GM18517 (cell line): ENCODE results near the gene UPF1.
"Not testable (repeated sequence)": the region's sequence is repeated elsewhere in the genome, so short reads cannot be mapped to it uniquely, and the experiment has no call there.

Experiments
- ATAC-seq: cut with Tn5 transposase; IDR thresholded peaks from one replicate; pipeline ENCODE4 v1.9.1; 2021; ENCODE audit warnings: mild to moderate bottlenecking, moderate library complexity; ENCODE audit not compliant: unreplicated experiment

The UPF1 gene

GRCh38 chr19:18897094-18898029, 65.6 kb downstream of the UPF1 start:
- no peak for ATAC-seq

- ATAC-seq = no peak
Observed at GRCh38 chr19:18898081-18898606, 66.4 kb downstream of the UPF1 start.

DNA sequence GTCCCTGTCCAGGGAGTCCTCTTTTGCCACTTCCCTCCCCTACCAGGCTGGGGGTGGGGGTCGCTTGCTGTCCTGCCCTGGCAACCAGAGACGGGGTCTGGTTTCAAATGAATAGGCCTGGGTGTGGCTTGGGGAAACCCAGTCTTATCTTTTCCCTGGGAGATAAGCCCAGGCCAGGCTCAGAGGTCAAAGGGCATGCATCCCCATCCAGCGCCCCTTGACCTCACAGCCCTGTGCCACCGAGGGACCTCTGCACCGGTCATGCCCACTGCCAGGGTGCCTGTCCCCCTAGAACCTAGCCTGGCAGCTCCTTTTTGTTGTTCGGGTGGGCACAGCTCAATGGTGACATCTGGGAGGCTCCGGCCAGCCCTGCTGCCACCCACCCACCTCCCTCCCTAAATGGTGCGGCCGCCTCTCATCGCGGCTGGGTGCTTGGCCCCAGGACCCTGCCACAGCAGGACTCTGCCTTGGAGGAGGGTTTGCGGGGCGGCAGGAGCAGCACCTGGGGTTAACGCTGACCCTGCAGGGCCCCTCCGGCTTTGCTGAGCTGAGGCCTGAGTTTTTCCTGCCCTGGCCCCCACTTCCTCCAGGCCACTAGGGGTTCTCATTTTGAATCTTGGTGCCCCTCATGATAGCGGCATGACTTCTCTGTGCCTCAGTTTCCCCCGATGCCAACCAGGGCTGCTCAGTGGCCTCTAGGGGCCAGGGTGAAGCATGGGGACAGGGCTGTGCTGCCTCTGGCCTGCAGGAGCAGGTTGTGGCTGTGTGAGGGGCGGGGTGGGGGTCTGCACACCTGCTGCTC, 67.0 kb downstream of the UPF1 start:
- ATAC-seq = no peak

GRCh38 chr19:18899624-18900560, 68.1 kb downstream of the UPF1 start:
- ATAC-seq = no peak

- no peak for ATAC-seq
Observed at GRCh38 chr19:18900700-18901481, 69.1 kb downstream of the UPF1 start.

DNA sequence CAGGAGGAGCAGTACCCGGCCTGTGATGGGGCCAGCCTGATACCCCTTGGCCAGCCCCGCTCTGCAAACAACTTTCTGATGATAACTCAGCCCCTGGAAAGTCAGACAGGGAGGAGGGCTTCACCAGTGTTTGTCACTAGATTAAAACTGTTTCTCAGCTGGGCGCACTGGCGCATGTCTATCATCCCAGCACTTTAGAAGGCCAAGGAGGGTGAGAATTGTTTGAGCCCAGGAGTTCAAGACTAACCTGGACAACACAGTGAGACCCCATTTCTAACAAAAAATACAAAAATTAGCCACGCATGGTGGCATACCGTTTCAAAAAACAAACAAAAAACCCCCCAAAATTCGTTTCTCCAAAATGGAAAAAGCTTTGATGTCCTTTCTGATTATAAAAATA, 69.7 kb downstream of the UPF1 start:
- ATAC-seq = no peak

DNA sequence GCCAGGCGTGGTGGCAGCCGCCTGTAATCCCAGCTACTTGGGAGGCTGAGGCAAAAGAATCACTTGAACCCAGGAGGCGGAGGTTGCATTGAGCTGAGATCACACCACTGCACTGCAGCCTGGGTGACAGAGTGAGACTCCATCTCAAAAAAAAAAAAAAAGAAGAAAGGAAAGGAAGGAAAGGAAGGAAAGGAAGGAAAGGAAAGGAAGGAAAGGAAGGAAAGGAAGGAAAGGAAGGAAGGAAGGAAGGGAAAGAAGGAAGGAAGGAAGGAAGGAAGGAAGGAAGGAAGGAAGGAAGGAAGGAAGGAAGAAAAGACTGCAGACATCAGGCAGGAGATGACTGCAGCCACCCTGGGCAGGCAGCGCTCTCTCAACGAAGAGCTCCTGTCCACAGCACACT, 70.8 kb downstream of the UPF1 start:
- ATAC-seq = not testable (repeated sequence)

GRCh38 chr19:18903156-18904037, 71.6 kb downstream of the UPF1 start:
- ATAC-seq = no peak

GRCh38 chr19:18904334-18905057, 72.7 kb downstream of the UPF1 start:
- no peak for ATAC-seq

- ATAC-seq = no peak
Observed at GRCh38 chr19:18905058-18905456, 73.3 kb downstream of the UPF1 start.

DNA sequence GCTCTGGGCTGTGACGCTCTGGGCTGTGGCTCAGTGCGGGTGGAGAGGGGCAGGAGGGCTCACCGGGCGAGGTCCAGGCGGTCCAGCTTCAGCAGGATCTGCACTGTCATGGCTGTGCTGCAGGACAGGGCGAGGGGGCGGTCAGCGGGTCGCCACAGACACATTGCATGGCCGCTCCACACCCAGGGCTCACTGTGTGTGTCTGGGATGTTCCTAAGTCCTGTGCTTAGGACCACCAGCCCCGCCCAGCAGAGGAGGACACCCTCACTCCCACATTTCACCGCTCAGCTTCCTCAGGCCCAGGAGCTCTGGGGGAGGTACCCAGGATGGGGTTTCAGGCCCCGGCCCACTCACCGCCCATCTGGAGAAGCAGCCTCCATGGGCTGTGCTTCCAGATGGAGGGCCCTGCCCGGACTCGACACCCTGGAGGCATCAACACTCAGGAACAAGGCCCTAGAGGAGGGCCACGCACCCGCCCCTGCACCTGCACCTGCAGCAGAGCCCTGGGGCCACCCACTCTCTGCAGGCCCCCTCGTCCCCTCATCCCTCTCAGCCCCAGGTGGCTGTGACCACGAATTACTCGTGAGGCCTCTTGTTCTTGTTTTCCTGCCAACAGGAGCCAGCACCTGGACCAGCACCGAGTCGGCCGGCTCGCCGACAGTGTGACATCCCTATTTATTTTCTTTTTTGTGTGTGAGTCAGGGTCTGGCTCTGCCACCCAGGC, 73.9 kb downstream of the UPF1 start:
- no peak for ATAC-seq

GRCh38 chr19:18906605-18907519, 75.1 kb downstream of the UPF1 start:
- ATAC-seq = no peak

DNA sequence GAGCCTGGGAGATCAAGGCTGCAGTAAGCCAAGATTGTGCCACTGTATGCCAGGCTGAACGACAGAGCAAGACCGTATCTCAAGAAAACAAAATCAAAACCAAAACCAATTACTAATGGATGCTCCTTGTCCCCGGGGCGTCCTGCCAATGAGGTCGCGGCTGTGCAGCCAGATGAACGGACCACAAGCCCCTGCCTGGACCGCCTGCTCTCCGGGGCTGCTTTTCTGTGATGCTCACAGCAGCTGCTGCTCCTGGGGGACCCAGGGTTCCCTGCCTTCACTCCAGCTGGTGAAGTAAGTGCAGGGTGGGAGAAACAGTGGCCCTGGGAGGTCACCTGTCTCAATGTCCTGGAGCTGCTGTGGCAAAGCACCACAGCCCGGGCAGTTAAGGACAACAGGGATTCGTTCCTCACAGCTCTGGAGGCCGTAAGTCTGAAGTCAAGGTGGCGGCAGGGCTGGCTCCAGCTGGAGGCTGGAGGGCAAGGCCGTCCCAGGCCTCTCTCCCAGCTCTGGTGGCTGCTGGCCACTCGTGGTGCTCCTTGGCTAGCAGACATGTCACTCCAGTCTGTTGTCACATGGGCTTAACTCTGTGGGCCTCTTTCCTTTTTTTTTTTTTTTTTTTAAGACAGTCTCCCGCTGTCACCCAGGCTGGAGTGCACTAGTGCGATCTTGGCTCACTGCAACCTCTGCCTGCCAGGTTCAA, 77.3 kb downstream of the UPF1 start:
- ATAC-seq = no peak

DNA sequence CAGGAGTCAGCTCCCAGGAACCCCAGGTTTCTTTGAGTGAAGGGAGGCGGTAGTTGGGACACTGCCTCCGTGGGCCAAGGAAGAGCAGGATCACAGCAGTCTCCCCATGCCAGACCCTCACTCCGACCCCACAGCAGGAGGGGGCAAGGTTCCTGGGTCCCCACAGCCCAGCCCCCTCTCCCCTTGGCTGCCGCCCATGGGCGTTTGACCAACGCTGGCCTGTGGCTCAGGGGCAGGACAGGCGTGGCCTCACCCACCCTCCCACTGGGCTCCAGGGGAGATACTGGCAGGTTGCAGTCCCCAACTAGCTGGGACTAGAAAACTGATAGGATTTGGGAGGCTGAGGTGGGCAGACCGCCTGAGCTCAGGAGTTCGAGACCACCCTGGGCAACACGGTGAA, 78.3 kb downstream of the UPF1 start:
- no peak for ATAC-seq

DNA sequence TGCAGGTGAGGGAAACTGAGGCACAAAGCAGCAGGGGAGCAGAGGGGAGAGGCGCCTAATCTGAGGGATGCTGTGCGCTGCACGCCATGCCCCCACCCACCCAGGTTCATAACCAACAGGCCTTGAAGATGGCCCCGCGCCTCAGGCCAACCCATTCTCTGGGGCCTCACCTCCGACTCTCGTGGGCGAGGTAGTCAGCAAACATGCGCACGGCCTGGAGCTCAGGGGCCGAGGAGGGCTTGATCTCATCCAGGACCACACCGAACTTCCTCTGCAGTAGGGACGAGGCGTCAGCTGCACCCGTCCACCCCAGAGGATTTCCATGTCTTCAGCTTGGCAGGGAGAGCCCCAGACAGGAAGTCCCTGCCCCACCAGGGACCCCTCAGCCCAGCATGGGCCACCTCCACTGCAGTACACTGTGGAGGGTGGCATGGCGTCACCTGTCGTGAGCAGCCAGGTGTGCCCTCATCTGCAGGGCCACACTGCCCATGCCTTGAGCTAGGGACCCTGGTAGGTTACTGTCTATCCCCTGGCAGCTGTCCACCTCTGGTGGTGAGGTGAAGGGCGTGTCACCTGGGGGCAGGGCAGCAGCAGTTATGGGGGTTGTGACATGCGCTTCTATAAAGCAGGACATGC, 79.2 kb downstream of the UPF1 start:
- no peak for ATAC-seq
